ENCODE measurements around the gene SORL1-AS1.

The SORL1-AS1 gene

DNA sequence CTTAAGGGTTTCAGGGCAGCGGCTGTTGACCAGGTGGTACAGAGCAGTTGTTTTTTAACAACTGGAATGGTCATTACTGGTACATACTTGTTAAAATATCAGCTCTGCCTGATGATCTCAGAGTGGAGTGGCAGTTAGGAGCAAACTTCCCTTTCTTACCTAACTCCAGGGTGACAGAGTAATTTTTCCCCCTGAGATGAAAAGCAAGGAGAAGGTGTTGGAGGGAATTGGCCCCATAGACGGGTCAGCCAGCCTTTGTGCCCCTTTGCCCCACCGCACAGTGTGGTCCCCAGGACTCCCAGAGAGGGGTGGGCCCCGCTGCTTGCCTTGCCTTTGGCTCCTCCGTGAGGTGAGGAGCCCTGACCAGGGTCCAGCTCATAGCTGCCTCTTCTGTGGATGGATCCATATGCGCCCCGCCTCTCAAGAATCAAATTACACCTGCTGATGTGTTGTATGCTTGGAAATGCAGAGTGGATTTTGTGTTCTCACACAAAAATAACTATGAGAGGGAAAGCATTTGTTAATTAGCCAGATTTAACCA is 27.0 kb upstream of the SORL1-AS1 start:
- POLR2A ChIA-PET: no interaction called here
- H3K27me3 ChIP-seq (ENCODE audit: insufficient read depth): no peaks in the 10 kb centered on the region
- no peak for DNase-seq
- no peak for TF ChIP-seq USF1 (IDR thresholded peaks at IDR 0.05; ENCODE audit: borderline replicate concordance, low read depth)
- CTCF ChIA-PET: no interaction called here
- WGBS (ENCODE audit: low lambda C conversion rate): 78% methylated on average over 7 of the region's 7 CpGs
- peaks cover 0 to 4% of the 10 kb centered on the region in 2 experiments; a peak in 1 of 4 replicates for H3K4me1 ChIP-seq (ENCODE audit: control insufficient read depth in 1 of 2, insufficient read depth in 2 of 2, low read depth in 1 of 2, low read length in 1 of 2)
- H3K4me3 ChIP-seq (ENCODE audit: low read depth in 2 of 2, low read length in 1 of 2): no peak overlapping the region
- no peaks in the 10 kb centered on the region for H3K36me3 ChIP-seq (replicated peaks in 1 of 2; ENCODE audit: control insufficient read depth in 1 of 2, insufficient read depth in 2 of 2, low read length in 1 of 2)
- H3K27ac ChIP-seq (ENCODE audit: low read depth in 2 of 2, low read length in 1 of 2): no peak overlapping the region
- H3K9ac ChIP-seq: no peak overlapping the region
- H2AFZ ChIP-seq (ENCODE audit: low read depth): no peak overlapping the region
- no peak overlapping the region for H3K4me2 ChIP-seq
- H3K9me3 ChIP-seq: no peaks in the 10 kb centered on the region
- no peaks in the 10 kb centered on the region for H4K20me1 ChIP-seq (ENCODE audit: insufficient read depth)
- H3K79me2 ChIP-seq (ENCODE audit: insufficient read depth): no peaks in the 10 kb centered on the region
- H3K9me2 ChIP-seq: no peaks in the 10 kb centered on the region
- H3F3A ChIP-seq (replicated peaks; ENCODE audit: insufficient read depth): no peaks in the 10 kb centered on the region

GRCh38 chr11:121478895-121479697 is 26.3 kb upstream of the SORL1-AS1 start:
- Histone ChIP-seq H3K36me3 (replicated peaks in 1 of 2; ENCODE audit: control insufficient read depth in 1 of 2, insufficient read depth in 2 of 2, low read length in 1 of 2) (no peaks in the 10 kb centered on the region), H3F3A (replicated peaks; ENCODE audit: insufficient read depth) (no peaks in the 10 kb centered on the region), H4K20me1 (ENCODE audit: insufficient read depth) (no peaks in the 10 kb centered on the region), H3K9me3 (no peaks in the 10 kb centered on the region), H3K4me2 (no peak overlapping the region), H3K27me3 (ENCODE audit: insufficient read depth) (no peaks in the 10 kb centered on the region), H3K4me1 (ENCODE audit: control insufficient read depth in 1 of 2, insufficient read depth in 2 of 2, low read depth in 1 of 2, low read length in 1 of 2) (peaks cover 0 to 4% of the 10 kb centered on the region in 2 experiments; a peak in 1 of 4 replicates), H3K9me2 (no peaks in the 10 kb centered on the region), H3K4me3 (ENCODE audit: low read depth in 2 of 2, low read length in 1 of 2) (no peak overlapping the region), H3K27ac (ENCODE audit: low read depth in 2 of 2, low read length in 1 of 2) (no peak overlapping the region), H2AFZ (ENCODE audit: low read depth) (no peak overlapping the region), H3K79me2 (ENCODE audit: insufficient read depth) (no peaks in the 10 kb centered on the region), H3K9ac (no peak overlapping the region)
- ChIA-PET POLR2A (no interaction called here), CTCF (no interaction called here)
- TF ChIP-seq, protein P1, sequence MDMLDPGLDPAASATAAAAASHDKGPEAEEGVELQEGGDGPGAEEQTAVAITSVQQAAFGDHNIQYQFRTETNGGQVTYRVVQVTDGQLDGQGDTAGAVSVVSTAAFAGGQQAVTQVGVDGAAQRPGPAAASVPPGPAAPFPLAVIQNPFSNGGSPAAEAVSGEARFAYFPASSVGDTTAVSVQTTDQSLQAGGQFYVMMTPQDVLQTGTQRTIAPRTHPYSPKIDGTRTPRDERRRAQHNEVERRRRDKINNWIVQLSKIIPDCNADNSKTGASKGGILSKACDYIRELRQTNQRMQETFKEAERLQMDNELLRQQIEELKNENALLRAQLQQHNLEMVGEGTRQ (IDR thresholded peaks at IDR 0.05; ENCODE audit: borderline replicate concordance, low read depth, low read length): no peak
- TF ChIP-seq GATA2 (CRISPR knock-in tag; IDR thresholded peaks at IDR 0.05): no peak
- TF ChIP-seq EP300 (IDR thresholded peaks at IDR 0.05; ENCODE audit: borderline replicate concordance in 1 of 2, low read depth in 1 of 2, low read length in 1 of 2): no peak
- TF ChIP-seq CHD2 (IDR thresholded peaks at IDR 0.05; ENCODE audit: low read length, partially characterized antibody): no peak
- TF ChIP-seq FOSL2 (IDR thresholded peaks at IDR 0.05; ENCODE audit: borderline replicate concordance, low read depth): no peak
- WGBS (ENCODE audit: low lambda C conversion rate): 87% methylated on average over 22 of the region's 25 CpGs
- DNase-seq: no peak

GRCh38 chr11:121478226-121478894 is 25.6 kb upstream of the SORL1-AS1 start:
- 94% methylated on average over 17 of the region's 18 CpGs for WGBS (ENCODE audit: low lambda C conversion rate)
- H4K20me1 ChIP-seq (ENCODE audit: insufficient read depth): no peaks in the 10 kb centered on the region
- no peaks in the 10 kb centered on the region for H3K79me2 ChIP-seq (ENCODE audit: insufficient read depth)
- peaks cover 0 to 4% of the 10 kb centered on the region in 2 experiments; a peak in 1 of 4 replicates for H3K4me1 ChIP-seq (ENCODE audit: control insufficient read depth in 1 of 2, insufficient read depth in 2 of 2, low read depth in 1 of 2, low read length in 1 of 2)
- H3K36me3 ChIP-seq (replicated peaks in 1 of 2; ENCODE audit: control insufficient read depth in 1 of 2, insufficient read depth in 2 of 2, low read length in 1 of 2): no peaks in the 10 kb centered on the region
- H3K4me3 ChIP-seq (ENCODE audit: low read depth in 2 of 2, low read length in 1 of 2): no peak overlapping the region
- no peak overlapping the region for H2AFZ ChIP-seq (ENCODE audit: low read depth)
- ChIA-PET POLR2A (no interaction called here), CTCF (no interaction called here)
- H3K9me2 ChIP-seq: no peaks in the 10 kb centered on the region
- no peaks in the 10 kb centered on the region for H3K9me3 ChIP-seq
- H3K27ac ChIP-seq (ENCODE audit: low read depth in 2 of 2, low read length in 1 of 2): no peak overlapping the region
- H3F3A ChIP-seq (replicated peaks; ENCODE audit: insufficient read depth): no peaks in the 10 kb centered on the region
- DNase-seq: no peak
- no peak for TF ChIP-seq RCOR1 (IDR thresholded peaks at IDR 0.05; ENCODE audit: low read length)
- no peak for TF ChIP-seq SMC3 (IDR thresholded peaks at IDR 0.05; ENCODE audit: low read depth, low read length)
- TF ChIP-seq, protein P1 (IDR thresholded peaks at IDR 0.05; ENCODE audit: borderline replicate concordance, low read depth, low read length): no peak
- TF ChIP-seq, protein P2, sequence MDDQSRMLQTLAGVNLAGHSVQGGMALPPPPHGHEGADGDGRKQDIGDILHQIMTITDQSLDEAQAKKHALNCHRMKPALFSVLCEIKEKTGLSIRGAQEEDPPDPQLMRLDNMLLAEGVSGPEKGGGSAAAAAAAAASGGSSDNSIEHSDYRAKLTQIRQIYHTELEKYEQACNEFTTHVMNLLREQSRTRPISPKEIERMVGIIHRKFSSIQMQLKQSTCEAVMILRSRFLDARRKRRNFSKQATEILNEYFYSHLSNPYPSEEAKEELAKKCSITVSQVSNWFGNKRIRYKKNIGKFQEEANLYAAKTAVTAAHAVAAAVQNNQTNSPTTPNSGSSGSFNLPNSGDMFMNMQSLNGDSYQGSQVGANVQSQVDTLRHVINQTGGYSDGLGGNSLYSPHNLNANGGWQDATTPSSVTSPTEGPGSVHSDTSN (IDR thresholded peaks at IDR 0.05): no peak
- TF ChIP-seq MAX (IDR thresholded peaks at IDR 0.05; ENCODE audit: low read depth): no peak
- TF ChIP-seq YY1 (IDR thresholded peaks at IDR 0.05; ENCODE audit: low read depth): no peak
- TF ChIP-seq POLR2AphosphoS5 (IDR thresholded peaks at IDR 0.05; ENCODE audit: low read depth, low read length): no peak
- TF ChIP-seq JUND (IDR thresholded peaks at IDR 0.05): no peak
- TF ChIP-seq MXI1 (IDR thresholded peaks at IDR 0.05; ENCODE audit: low read depth, low read length): no peak
- TF ChIP-seq CHD2 (IDR thresholded peaks at IDR 0.05; ENCODE audit: low read length, partially characterized antibody): no peak
- no peak overlapping the region for H3K4me2 ChIP-seq
- no peaks in the 10 kb centered on the region for H3K27me3 ChIP-seq (ENCODE audit: insufficient read depth)
- H3K9ac ChIP-seq: no peak overlapping the region

Data from SK-N-SH (cell line).